ENCODE measurements around the gene ZGPAT.

- no peak for TF ChIP-seq CTCF (IDR thresholded peaks at IDR 0.05; ENCODE audit: low read depth, low read length, poor library complexity, severe bottlenecking)
- TF ChIP-seq EZH2phosphoT487 (IDR thresholded peaks at IDR 0.05; ENCODE audit: borderline replicate concordance, low read length), result no peak
Measured at GRCh38 chr20:63702036-63702665, 5.7 kb upstream of the ZGPAT start.

Measured in DOHH2 (cell line).